GM19043 (cell line): Measurements from ENCODE around the gene TSEN2.

Experiments
- ATAC-seq: cut with Tn5 transposase; IDR thresholded peaks from one replicate; pipeline ENCODE4 v1.9.1; 2021; ENCODE audit warnings: low read depth; ENCODE audit not compliant: unreplicated experiment

The TSEN2 gene

DNA sequence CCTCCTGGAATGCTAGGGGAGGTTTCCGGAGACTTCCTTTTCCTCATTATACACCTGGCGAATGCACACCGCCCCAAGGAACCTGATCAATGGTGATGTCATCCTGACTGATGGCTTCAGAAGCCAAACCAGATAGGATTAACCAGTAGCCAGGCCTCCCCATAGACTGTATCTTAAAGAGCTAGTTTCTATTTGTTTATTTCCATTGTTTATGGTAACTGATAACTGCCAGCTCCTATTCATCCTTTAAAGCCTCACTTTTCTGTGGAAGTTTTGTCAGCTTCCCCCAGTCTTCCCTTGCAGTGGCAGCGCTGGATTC is 61.2 kb downstream of the TSEN2 start, which contains the start of gene MKRN2OS:
TSS of gene MKRN2OS (minus strand) at position 27 of the 319 bp plus-strand sequence. CDS start 35 bp downstream, outside the sequence.
- ATAC-seq, result no peak

DNA sequence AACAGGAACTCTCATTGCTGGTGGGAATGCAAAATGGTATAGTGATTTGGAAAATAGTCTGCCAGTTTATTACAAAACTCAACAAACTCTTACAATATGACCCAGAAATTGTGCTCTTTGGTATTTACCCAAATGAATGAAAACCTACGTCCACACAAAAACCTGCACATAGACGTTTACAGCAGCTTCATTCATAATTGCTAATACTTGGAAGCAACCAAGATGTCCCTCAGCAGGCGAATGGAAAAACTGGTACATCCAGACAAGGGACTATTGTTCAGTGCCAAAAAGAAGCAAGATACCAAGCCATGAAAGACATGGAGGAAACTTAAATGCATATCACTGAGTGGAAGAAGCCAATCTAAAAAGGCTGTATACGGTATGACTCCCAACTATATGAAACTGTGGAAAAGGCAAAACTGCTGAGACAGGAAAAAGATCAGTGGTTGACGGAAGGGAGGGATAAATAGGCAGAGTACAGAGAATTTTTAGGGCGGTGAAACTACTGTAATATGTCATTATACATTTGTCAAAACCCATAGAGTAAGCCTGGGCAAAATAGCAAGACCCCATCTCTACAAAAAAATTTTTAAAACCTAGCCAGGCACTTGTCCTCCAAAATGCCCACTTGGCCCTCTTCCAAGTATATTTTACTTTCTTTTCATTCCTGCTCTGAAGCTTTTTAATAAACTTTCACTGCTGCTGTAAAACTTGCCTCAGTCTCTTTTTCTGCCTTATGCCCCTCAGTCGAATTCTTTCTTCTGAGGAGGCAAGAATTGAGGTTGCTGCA is 65.9 kb downstream of the TSEN2 start:
- ATAC-seq, result no peak

DNA sequence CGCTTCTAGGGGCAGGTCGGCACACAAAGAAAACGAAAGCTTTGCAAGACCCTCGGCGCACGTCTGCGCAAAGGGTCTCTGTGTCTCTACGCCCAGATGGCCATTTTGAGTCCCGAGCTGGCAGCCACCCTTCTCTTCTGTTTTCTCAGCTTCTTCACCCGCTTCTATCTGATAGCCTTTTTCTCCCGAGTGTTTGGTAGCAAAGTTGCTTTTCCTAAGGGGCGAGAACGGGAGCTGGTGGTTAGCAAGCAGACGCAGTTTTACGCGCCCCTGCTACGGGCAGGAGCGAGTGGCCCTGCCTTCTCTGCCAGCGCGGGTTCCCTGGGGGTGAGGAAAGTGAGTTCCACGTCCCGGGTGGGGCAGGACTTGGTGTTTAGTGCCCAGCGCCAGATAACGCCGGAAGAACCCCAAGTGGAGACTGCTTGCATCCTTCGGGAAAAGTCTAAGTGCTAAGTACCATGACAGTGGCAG is 69.7 kb downstream of the TSEN2 start:
- no peak for ATAC-seq

DNA sequence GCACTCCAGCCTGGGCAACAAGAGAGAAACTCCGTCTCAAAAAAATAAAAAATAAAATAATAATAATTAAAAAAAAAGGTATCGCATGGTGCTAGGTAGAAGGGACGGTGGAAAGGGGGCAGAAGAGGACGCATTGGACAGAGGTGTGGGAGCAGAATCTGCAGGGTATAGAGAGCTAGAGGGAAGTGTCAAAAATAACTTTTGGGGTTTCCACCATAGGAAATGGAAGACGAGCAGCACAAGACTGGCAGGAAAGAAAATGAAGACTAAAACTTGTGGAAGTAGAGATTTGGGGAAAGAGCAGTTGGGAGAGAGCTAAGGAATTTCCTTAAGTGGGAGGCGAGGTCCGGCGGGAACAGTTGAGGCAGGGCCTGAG is 72.0 kb downstream of the TSEN2 start:
- no peak for ATAC-seq

DNA sequence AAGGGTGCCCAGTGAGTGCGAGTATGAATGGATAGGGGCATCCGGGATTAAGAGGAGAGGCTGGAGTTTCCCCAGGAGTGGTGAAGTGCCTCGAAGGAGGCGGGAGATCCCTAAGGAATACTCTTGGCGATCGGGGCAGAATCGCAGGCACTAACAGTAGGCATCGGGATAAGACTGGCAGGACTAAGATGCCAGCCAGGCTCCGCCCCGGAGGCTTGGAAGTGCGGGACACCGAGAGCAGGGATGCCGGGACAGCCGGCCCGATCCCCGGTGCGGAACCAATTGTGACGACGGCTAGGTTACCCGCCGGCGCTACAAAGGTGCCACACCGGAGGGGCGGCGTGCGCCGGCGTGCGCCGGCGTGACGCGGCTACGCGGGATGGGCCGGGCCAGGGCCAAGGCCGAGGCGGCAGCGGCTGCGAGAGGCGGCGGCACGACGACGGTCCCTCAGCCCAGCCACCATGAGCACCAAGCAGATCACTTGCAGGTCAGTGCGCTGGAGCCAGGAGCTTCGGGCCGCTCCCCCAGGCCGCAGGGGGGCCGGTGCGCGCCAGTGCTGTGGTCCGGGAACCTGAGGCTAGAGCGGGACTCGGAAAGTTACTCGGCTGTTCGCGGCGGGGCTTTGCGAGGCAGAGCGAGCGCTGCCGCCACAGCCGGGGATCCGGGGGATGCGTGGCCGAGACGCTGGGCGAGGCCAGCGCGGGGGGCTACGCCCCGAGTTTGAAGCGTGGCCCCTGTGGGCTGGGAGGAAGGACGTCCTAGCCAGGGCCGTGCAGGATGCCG is 72.6 kb downstream of the TSEN2 start, which contains the start of gene MKRN2:
TSS of gene MKRN2 (plus strand) at position 398 of the 783 bp plus-strand sequence. CDS start at position 462, 64 bp downstream.
- peak; percentile 71 for ATAC-seq

DNA sequence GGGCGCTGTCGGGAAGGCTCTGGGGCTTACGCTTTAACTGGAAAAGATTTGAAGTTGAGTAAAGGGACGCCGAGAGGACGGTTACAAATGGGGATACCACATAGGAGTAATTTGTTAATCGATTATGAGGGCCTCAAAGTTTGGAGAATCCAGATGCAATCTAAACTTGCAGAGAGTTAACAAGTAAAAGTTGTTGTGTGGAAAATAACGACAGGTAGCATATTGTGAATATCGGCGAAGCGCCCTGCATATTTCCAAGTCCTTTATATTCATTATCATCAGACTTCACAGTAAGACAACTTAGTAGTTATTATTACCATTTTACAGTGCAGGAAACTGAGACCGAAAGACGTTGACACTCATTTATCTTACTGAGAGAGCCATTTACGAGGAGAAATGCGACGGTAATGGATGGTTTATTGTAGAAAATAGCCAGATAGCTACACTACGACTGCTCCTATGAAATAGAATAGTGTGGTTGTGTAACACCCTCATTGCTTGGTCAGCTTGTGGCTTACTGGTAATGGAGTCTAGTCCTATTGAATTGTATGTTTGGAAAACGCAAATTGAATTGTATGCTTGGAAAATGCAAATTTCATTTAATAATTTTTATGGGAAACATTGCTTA is 73.3 kb downstream of the TSEN2 start:
- no peak for ATAC-seq

DNA sequence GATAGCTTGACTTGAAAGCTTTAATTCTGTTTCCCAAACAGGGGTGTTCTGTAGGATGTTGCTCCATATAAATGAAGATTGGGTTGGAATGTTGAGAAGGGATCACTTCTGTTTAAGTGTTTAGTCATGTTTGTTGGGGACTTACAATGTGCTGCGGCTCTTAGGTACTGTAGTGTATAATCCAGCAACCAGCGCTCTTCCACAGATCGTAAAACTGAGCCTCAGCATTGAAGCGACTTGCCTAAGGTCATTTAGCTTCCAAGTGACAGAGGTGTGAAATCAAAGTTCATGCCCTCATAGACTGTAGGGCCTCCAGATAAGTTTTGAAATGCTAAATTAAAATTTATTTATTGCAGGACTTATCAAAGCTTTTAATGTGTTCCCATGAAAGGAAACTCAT is 74.4 kb downstream of the TSEN2 start:
- ATAC-seq, result no peak

DNA sequence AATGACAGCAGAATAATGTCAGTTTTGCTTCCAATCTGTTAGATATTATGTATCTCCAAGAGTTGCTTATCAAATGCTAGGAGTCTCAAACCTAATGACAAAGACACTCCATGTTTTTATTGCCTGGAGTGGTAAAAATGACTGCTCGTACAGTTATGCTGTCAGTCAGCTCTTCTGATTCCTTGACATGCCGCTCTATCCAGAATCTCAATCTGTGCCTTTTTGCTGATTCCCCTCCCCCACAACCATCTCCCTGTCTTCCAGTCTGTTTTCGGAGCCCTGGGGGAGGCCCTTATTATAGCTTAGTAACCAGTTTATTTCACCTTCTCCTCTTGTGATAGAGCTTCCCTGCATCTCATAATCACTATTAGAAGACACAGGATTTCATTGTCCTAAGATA is 75.2 kb downstream of the TSEN2 start:
- no peak for ATAC-seq

DNA sequence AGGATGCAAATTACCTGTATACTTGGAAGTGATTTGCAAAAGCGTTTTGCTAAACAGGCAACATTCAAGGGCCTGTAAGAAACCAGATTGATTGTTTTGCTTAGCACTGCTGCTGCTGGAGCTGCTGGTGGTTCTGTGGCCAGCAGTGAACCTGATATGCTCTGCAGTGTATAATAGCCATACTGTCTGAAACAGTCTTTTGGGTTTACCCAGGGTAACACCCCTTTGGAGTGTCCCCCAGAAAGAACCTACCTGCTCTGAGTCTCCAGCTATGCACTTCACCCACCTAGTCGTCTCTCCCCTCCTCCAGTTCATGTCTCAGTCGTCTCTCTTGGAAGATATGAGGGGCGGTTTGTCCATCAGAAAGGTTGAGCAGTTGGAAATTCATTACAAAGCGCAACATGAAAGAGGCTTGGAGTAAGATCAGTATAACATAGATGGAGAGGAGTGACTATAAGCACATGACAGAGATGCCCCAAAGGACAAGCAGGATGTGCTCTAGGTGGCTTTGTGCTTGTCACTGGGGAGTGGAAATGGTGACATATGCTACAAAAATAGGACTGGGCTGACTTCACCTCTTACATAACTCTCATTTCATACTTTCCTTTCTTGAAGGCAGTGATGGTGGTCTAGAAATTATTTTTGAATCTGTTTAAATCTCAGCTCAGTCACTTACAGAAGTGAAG is 76.4 kb downstream of the TSEN2 start:
- peak; percentile 33 for ATAC-seq

DNA sequence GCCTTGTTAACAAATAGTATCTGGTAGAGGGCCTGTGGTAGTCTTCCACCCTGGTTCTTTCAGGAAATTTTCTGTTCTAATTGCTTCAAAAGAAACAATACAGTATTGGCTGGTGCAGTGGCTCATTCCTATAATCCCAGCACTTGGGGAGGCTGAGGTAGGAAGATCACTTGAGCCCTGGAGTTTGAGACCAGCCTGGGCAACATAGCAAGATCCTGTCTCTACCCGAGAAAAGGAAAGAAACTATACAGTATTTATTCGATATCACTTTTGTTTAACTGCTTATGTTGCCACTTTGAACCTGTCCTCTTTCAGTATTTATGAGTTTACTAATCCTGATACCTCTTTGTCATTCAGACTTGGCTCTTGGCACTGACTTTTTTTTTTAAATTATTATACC is 77.1 kb downstream of the TSEN2 start:
- no peak for ATAC-seq

DNA sequence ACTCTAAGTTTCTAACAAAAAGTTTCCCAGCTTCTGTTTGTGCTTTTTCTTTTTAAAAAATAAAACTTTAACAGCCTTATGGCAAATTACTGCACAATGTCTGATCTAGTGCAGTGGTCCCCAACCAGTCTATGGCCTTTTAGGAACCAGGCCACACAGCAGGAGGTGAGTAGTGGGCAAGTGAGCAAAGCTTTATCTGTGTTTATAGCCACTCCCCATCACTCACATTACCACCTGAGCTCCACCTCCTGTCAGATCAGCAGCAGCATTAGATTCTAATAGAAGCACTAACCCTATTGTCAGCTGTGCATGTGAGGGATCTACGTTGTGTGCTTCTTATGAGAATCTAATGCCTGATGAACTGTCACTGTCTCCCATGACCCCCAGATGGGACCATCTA is 78.2 kb downstream of the TSEN2 start:
- no peak for ATAC-seq

DNA sequence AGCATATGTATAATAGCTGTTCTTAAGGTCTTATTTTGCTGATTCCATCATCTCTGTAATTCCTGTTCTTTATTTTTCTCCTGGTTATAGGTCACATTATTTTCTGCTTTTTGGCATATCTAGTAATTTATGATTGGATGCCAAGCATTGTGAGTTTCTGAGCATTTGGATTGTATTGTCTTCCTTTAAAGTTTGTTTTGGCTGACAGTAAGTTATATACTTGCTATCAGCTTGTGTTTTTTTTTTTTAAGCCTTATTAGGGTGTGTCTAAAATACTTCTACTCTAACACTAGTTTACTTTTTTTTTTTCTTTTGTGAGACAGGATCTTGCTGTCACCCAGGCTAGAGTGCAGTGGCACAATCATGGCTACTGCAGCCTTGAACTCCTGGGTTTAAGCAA is 82.7 kb downstream of the TSEN2 start:
- no peak for ATAC-seq

DNA sequence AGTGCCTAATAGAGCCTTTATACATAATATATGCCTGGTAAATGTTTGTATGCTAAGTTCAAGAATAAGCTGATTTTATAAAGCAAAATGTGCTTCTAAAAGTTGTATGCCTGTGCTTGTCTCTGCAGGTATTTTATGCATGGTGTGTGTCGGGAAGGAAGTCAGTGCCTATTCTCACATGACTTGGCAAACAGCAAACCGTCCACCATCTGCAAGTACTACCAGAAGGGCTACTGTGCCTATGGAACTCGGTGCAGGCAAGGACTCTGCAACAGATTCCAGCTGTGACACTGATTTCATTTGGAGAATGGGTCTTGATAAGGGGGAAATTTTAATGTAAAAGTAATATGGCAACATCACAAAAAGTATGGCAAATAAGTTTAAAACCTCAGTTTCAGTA is 84.5 kb downstream of the TSEN2 start:
- no peak for ATAC-seq

DNA sequence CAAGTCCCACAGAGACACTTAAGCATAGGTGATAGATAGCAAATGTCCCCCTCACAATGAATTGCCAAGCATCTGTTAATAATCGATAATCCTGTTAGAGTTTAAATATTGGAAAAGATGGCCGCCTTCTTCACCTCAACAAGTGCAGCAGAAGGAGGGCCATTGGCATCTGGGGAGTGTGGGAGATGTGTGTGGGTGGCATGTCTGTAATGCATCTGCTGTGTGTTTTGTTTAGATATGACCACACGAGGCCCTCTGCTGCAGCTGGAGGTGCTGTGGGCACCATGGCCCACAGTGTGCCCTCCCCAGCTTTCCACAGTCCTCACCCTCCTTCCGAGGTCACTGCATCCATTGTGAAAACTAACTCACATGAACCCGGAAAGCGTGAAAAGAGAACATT is 85.6 kb downstream of the TSEN2 start:
- no peak for ATAC-seq

DNA sequence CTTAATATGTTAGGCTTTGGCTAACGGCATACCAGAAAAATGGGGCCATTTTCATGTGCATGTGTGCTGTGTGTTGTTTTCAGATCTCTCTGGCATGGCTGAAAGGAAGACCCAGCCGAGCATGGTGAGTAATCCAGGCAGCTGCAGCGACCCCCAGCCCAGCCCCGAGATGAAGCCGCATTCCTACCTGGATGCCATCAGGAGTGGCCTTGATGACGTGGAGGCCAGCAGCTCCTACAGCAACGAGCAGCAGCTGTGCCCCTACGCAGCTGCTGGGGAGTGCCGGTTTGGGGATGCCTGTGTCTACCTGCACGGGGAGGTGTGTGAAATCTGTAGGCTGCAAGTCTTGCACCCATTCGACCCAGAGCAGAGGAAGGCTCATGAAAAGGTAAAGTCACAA is 87.7 kb downstream of the TSEN2 start:
- ATAC-seq, result no peak

DNA sequence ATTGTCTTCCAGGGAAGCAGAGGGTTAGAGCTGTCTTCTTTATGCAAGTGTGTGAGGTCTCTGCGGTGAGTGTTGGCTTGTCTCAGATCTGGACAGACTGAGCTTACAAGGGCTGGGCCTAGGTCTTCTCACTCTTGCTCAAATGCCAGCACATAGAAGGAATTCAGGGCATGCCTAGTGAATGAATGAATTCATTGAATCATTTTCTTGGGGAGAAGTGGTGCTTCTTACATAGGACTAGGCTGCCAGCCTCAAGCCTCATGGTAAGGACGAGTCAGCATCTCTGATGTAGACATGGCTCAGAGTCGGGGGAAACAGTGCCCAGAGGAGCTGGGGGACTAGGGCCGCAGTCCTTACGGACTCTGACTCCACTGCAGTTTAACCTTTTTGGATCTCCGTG is 89.9 kb downstream of the TSEN2 start:
- no peak for ATAC-seq

DNA sequence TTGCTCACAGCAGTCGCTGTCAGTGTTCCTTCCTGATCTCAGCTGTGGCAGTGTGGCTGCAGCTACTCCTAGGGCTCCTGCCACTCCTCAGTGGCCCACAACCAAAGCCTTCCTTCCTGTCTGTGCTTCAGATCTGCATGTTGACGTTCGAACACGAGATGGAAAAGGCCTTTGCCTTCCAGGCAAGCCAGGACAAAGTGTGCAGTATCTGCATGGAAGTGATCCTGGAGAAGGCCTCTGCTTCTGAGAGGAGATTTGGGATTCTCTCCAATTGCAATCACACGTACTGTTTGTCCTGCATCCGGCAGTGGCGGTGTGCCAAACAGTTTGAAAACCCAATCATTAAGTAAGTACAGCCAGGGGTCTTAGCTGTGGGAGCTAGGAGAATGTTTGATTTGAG is 90.4 kb downstream of the TSEN2 start:
- no peak for ATAC-seq

DNA sequence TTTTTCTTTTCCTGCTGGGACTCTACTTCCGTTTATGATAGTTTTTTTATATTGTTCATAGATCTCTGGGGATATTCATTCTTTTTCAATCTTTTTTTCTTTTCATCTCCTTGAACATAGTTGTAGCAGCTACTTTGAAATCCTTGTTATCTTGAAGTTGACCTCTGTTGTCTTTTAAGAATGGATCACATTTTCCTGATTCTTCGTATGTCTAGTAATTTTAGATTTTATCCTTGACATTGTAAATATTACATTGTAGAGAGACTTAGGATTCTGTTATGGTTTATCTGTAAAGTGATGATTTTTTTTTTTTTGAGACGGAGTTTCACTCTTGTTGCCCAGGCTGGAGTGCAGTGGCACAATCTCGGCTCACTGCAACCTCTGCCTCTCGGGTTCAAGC is 93.1 kb downstream of the TSEN2 start:
- ATAC-seq, result no peak

DNA sequence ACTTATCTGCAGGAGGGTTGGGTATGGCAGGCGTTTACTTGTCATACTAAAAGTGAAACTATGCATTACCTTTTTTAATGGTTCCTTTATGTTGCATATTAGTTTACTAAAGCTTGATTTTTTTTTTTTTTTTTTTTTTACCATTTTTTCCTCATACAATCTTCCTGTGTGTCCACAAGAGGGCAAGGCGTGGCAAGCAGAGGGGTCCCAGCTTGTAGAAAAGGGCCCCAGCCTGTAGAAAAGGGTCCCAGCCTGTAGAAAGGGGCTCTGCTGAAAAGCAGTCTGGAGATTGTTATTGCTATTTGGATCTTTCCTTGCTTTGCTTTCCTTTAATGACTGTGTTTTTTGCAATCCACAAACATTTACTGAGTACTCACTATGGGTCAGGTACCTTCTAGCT is 94.5 kb downstream of the TSEN2 start:
- ATAC-seq, result no peak

DNA sequence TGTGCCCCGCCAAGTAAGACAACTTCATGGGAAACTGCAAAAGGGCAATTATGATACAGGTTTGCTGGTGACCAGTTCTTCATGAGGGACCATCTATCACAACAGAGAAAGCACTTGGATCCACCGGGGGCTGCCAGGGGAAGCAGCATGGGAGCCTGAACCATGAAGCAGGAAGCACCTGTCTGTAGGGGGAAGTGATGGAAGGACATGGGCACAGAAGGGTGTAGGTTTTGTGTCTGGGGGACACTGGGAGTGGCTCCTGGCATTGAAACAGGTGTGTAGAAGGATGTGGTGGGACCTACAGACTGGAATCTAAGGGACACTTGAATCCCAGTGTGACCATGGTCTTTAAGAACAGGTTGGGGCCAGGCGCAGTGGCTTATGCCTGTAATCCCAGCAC is 95.2 kb downstream of the TSEN2 start:
- no peak for ATAC-seq

DNA sequence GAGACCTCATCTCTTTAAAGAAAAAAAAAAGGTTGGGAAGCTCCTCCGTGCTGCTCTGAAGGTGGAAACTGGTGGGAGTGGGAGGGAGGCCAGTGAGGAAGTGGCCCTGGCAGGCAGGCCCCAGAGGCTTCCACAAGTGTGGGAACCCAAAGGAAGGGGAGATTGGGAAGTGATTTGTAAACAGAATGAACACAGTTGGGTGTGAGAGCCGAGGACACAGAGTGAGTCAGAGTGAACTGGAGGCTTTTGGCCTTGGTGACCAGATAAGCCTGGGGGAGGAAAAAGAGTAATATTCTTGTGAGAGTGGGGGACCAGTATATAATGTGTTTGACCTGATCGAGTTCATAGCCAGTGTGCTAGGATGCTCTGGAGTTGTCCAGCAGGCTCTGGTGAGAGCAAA is 95.6 kb downstream of the TSEN2 start:
- ATAC-seq, result no peak
